SK-N-DZ (cell line): ENCODE measurements around the gene CGB1.

ENCODE experiments used
- DNase-seq: peaks from one replicate; pipeline ENCODE4 v3.0.0-alpha.2; 2015; ENCODE audit warnings: low spot score
- small RNA-seq, 2 experiments: library from RNA; depleted of rRNA; stranded (forward); fragments of <200 nt; gene quantifications; one replicate each; pipeline ENCODE3, GENCODE V24; 2014

The CGB1 gene

DNA sequence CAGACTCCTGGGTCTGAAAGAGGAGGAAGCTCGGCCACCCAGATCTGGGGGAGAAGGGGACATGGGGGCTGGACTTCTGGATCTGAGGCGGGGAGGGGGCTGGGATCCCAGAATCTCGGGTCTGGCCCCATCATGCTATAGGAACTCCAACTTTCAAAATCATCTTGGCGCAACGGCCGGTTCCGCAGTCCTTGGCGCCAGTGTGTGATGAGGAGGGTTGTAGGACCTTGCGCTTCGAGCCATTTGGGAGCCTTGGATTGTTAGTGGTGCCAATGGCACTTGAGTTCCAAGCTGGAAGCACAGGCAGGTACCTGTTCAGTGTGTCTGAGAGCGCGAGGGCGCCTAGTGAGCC is 42.7 kb downstream of the CGB1 start:
- no peak for DNase-seq

DNA sequence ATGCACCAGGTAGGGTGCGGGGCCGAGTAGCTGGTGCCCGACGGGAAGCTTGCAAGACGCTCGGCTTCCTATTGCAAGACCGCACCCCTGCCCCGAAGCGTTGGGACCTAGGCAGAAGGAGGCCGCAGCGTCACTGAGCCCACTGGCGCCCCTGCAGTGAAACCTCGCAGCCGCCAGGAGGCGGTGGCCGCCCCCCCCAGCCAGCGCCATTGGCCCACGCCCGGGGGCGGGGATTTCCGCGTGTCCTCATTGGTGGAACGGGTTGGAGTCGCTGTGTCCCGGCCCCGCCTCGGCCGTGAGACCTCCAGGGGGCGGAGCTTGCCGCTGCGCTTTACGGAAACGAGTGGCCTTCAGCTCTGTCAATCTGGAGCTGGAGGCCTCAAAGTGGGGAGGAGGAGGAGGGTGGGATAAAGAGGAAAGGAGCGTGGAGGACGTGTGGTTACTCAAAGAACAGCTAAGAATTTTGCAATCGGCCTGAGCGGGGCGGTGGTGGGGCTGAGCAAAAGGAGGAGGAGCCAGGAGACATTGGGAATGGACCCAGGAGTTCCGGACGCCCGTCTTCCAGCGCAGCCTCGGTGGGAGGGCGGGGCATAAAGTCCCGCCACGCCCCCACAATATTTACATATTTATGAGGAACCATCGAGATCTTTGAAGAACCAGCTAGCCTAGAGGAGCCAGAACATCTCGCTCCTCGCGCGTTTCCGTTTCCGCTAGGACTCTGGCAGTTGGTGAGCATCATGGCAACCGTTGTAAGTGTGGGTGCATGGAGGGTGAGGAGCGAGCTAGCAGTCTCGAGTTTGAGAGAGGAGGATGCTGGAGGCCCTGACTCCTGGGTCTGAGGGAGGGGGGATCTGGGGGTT is 43.3 kb downstream of the CGB1 start, which contains the start of the genes GYS1 and RUVBL2:
TSS of gene GYS1 (minus strand) at position 135 of the 860 bp plus-strand sequence. CDS start 197 bp downstream, outside the sequence.
TSS of gene RUVBL2 (plus strand) at position 713 of the 860 bp plus-strand sequence. CDS start at position 738, 25 bp downstream.
- peak; percentile 97 for DNase-seq

DNA sequence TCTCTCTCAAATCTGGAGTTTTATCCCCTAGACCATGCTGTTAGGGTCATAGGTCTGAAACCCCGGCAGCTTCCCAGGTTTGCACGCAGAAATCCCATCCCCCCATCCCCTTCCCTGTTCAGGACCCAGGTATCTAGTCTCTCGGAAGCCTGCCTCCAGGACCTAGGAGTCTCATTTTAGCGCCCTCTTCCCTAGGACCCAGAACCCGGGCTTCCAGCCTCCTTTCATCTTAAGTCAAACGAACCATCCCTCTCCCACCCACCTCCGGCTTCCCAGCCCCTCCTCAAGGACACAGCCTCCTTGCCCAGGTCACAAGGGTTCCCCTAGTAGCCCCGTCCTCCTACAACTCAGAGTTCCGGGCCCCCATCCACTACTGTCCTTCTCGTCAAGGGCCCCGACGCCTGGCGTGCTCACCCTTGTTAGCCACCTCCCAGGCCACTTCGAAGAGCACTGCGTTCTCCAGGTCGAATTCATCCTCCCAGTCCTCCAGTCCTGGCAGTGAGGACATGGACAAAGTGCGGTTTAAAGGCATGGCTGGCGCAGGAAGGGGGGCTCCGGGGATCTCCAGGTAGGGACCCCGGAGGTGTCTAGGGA is 44.0 kb downstream of the CGB1 start:
- no peak for DNase-seq

DNA sequence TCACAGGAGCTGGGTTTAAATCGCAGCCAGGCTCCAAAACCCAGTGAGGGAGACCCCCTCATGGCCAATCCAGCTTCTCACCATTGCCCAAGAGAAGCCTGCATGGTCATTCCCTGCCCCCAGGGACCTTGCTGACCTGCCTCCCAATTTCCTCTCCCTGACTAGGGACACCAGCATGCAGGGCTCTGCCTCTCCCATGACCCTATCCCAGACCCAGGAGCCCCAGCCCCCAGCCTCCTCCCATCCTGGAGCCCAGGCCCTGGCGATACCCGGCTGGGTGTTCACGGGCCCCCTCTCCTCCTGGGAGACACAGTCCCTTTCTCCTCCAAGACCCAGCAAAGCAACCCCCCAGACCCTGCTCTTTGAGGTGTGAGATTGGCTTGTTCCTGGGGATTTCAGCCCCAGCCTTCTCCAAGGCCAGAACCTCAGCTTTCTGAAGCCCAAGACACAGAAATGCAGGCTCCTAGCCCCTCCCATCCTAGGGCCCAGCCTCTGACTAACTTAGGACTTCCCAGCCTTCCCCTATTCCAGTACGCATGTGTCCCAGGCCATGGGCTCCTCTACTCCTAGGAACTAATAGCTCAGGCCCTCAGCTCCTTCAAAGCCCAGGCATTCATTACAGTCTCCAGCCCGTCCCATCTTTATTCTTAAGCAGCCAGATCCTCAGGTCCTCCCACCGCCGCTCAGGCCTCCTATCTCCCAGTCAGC is 44.7 kb downstream of the CGB1 start:
- DNase-seq: peak; percentile 31

DNA sequence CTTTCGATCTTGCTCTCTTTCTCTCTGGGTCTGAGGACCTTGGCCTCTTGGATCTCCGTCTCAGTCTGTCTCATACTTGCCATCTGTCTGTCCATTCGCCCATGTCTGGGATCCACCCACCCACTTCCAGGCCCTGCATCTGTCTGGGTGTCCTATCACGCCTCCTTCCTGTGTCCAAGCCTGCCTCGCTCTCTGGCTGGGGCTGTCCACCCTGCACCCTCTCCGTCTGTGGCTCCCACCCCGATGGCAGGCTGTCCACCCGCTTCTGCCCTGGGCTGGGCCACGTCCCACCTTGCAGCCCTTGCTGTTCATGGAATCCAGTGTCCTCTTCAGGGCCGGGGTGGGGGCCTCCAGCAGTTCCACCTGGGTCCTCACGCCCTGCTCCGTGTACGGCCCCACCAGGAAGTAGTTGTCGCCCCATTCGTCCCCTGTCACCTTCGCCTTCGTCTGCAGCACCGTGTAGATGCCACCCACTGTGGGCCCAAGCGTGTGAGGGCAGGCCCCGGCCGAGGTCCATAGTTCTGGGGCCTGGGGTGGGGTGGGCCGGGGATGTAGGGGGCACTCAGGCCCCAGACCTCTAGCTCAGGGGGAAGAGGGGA is 45.6 kb downstream of the CGB1 start:
- DNase-seq: no peak

GRCh38 chr19:48990400-48990799 is 46.3 kb downstream of the CGB1 start:
- no peak for DNase-seq

DNA sequence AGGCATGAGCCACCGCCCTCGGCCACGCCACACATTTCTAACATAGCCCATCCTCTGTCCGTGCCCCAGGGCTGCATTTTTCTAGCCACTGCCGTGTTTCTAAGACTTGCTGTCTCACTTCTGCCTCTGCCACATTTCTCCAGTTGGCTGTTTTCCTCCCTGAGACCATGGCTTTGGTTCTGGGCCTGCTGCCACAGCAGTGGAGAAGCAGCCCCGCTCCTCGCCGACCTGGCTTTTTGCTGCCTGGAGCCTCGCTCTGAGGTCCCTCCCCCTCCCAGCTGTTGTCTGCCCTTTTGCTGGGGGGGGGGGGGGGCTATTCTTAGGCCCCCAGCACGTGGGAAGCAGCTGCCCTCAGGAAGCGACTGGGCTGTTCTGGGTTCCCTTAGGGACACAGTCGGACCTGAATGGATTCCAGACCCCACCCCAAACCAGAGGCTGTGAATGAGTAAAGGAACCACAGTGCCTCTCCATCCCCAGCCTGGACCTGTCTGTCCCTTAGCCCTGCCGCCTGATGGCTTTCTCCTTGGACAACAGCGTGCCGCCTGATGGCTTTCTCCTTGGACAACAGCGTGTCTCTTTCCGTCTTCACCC is 46.9 kb downstream of the CGB1 start:
- DNase-seq: no peak

DNA sequence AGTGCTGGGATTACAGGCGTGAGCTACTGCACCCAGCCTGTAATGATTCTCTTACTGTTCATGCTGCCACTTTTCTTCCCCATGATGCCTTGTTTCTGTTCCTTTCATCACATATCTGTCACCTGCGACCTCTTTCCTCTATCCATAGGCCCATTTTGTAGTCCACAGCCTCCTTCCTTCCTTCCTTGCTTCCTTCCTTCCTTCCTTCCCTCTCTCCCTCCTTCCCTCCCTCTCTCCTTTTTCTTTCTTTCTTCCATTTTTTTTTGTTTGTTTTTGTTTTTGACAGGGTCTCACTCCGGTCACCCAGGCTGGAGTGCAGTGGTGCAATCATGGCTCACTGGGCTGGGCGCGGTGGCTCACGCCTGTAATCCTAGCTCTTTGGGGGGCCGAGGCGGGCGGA is 47.8 kb downstream of the CGB1 start:
- no peak for DNase-seq

- no peak for DNase-seq
These were observed 48.4 kb downstream of the CGB1 start for GRCh38 chr19:48988286-48988685.

- DNase-seq: no peak
These were observed 49.4 kb downstream of the CGB1 start for GRCh38 chr19:48987323-48987722.

GRCh38 chr19:48986211-48986610 is 50.5 kb downstream of the CGB1 start:
- no peak for DNase-seq

DNA sequence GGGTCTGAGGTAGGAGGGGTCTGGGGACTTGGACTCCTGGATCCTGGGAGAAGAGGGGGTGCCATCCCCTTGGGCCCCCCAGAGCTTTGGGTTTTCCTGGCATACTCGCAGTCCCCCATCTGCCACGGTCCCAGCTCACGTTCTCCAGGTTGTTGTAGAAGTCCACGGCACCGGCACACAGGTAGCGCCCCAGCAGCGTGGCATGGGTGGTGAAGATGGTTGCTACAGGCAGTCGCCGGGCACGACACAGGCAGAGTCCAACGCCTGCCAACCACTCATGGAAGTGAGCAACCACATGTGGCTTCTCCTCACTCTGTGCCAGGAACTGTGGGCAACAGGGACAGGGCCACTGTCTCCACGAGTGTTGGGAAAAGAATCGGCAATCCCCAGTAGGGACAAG is 51.0 kb downstream of the CGB1 start:
- no peak for DNase-seq

Small RNAs within 50 kb of the gene (small RNA-seq; reads per million reads assigned to genes)
- 0 to 0.09 reads per million in 2 experiments for gene MIR6798
- 0 reads per million in 2 experiments for gene RN7SL708P
